Measurements from ENCODE around the gene IFI27.

The IFI27 gene

GRCh38 chr14:94113490-94113889 is 3.0 kb downstream of the IFI27 start:
- Mint-ChIP-seq H3K36me3 (ENCODE audit: low read depth) (no peaks in the 10 kb centered on the region), H3K4me3 (no peak overlapping the region), H3K4me1 (ENCODE audit: low read depth) (peaks cover 19% of the 10 kb centered on the region), H3K9me3 (no peaks in the 10 kb centered on the region), H3K27me3 (ENCODE audit: low read depth) (peaks cover 6% of the 10 kb centered on the region), H3K27ac (no peak overlapping the region)

GRCh38 chr14:94113908-94114588 is 3.5 kb downstream of the IFI27 start:
- no peaks in the 10 kb centered on the region for H3K36me3 Mint-ChIP-seq (ENCODE audit: low read depth)
- H3K4me1 Mint-ChIP-seq (ENCODE audit: low read depth), result peaks cover 19% of the 10 kb centered on the region
- no peak overlapping the region for H3K4me3 Mint-ChIP-seq
- no peak overlapping the region for H3K27ac Mint-ChIP-seq
- peaks cover 6% of the 10 kb centered on the region for H3K27me3 Mint-ChIP-seq (ENCODE audit: low read depth)
- H3K9me3 Mint-ChIP-seq, result no peaks in the 10 kb centered on the region

DNA sequence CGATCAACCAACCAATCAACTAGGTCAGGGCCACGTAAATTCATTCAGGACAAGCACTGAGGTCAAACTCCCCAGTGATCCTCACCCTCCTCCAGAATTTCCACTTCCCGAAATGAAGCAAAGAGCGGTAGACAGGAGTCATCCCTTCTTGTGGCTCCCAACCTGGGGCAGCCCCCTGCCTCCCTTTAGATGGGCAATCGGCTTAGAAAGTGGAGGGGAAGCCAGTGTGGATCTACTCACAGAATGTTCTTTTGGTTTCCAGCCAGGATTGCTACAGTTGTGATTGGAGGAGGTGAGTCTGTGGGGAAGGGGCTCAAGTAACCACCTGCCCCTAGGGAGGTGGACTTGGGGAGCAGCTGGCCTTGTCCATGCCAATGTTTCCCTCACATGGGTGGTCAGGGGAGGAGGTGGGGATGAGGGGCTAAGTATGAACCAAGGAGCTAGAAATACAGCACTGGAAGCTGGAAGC is 4.1 kb downstream of the IFI27 start:
- no peak overlapping the region for H3K27ac Mint-ChIP-seq
- no peak overlapping the region for H3K4me3 Mint-ChIP-seq
- peaks cover 19% of the 10 kb centered on the region for H3K4me1 Mint-ChIP-seq (ENCODE audit: low read depth)
- peaks cover 4% of the 10 kb centered on the region for H3K9me3 Mint-ChIP-seq
- H3K36me3 Mint-ChIP-seq (ENCODE audit: low read depth), result no peaks in the 10 kb centered on the region
- H3K27me3 Mint-ChIP-seq (ENCODE audit: low read depth), result peaks cover 6% of the 10 kb centered on the region

GRCh38 chr14:94115058-94115591 is 4.6 kb downstream of the IFI27 start:
- peaks cover 19% of the 10 kb centered on the region for H3K4me1 Mint-ChIP-seq (ENCODE audit: low read depth)
- H3K27me3 Mint-ChIP-seq (ENCODE audit: low read depth), result peaks cover 6% of the 10 kb centered on the region
- H3K4me3 Mint-ChIP-seq, result no peak overlapping the region
- H3K9me3 Mint-ChIP-seq, result peaks cover 8% of the 10 kb centered on the region
- H3K27ac Mint-ChIP-seq, result no peak overlapping the region
- H3K36me3 Mint-ChIP-seq (ENCODE audit: low read depth), result no peaks in the 10 kb centered on the region

DNA sequence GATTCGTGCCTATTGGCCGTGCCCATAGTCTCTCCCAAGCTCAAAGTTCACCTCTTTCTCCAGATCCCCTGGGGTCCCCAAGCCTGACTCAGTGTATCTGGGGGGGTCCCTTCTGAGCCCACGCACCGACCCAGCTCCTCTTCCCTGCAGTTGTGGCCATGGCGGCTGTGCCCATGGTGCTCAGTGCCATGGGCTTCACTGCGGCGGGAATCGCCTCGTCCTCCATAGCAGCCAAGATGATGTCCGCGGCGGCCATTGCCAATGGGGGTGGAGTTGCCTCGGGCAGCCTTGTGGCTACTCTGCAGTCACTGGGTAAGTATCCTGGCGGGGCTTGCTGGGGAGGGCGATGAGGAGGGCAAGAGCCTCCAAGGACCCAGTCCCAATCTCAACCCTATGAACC is 5.1 kb downstream of the IFI27 start:
- H3K4me3 Mint-ChIP-seq, result no peak overlapping the region
- H3K27me3 Mint-ChIP-seq (ENCODE audit: low read depth), result peaks cover 6% of the 10 kb centered on the region
- no peak overlapping the region for H3K27ac Mint-ChIP-seq
- H3K9me3 Mint-ChIP-seq, result peaks cover 9% of the 10 kb centered on the region
- no peaks in the 10 kb centered on the region for H3K36me3 Mint-ChIP-seq (ENCODE audit: low read depth)
- H3K4me1 Mint-ChIP-seq (ENCODE audit: low read depth), result peaks cover 17% of the 10 kb centered on the region

GRCh38 chr14:94116701-94117100 is 6.2 kb downstream of the IFI27 start:
- no peak overlapping the region for H3K4me3 Mint-ChIP-seq
- H3K27ac Mint-ChIP-seq, result no peak overlapping the region
- H3K36me3 Mint-ChIP-seq (ENCODE audit: low read depth), result no peaks in the 10 kb centered on the region
- H3K27me3 Mint-ChIP-seq (ENCODE audit: low read depth), result peaks cover 6% of the 10 kb centered on the region
- H3K4me1 Mint-ChIP-seq (ENCODE audit: low read depth), result peaks cover 17% of the 10 kb centered on the region
- peaks cover 15% of the 10 kb centered on the region for H3K9me3 Mint-ChIP-seq

DNA sequence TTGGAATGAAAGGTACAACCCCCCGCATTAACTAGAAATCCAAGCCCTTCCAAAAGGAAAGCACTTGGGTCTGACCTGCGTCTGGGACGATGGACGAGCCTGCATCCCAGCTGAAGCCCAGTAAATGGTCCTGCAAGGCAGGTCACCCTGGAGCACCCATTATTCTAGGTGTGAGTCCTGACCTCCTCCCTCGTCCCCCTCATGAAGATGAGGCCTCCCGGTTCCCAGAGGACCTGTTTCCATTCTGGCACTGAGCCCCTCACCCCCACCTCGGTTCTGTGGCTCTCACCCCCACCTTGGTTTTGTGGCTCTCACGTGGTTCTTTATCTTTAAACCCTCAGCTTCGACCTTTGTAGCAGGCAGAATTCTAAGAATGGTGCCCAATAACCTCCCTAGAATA is 7.3 kb downstream of the IFI27 start:
- no peak overlapping the region for H3K27ac Mint-ChIP-seq
- peaks cover 15% of the 10 kb centered on the region for H3K4me1 Mint-ChIP-seq (ENCODE audit: low read depth)
- H3K9me3 Mint-ChIP-seq, result peaks cover 15% of the 10 kb centered on the region
- H3K4me3 Mint-ChIP-seq, result no peak overlapping the region
- H3K36me3 Mint-ChIP-seq (ENCODE audit: low read depth), result no peaks in the 10 kb centered on the region
- peaks cover 6% of the 10 kb centered on the region for H3K27me3 Mint-ChIP-seq (ENCODE audit: low read depth)

DNA sequence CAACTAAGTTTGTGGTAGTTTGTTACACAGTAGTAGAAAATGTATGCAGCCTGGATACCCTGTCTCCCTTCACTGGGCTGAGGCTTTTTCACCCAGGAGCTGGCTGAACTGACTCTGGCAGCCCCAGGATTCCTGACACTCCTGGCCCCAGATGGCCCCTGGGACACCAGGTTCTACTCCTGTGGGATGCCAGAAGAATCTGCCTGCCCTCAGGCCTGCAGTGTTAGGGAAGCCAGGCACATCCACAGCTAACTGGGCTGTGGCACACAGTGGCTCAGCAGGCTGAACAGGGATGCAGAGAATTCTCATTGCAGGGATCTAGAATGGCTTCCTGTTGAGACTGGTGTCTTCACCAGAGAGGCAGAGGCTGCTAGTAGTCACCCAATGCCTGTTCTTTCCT is 8.5 kb downstream of the IFI27 start:
- H3K4me3 Mint-ChIP-seq, result no peak overlapping the region
- H3K9me3 Mint-ChIP-seq, result peaks cover 15% of the 10 kb centered on the region
- no peak overlapping the region for H3K27ac Mint-ChIP-seq
- no peaks in the 10 kb centered on the region for H3K36me3 Mint-ChIP-seq (ENCODE audit: low read depth)
- H3K27me3 Mint-ChIP-seq (ENCODE audit: low read depth), result peaks cover 9% of the 10 kb centered on the region
- H3K4me1 Mint-ChIP-seq (ENCODE audit: low read depth), result peaks cover 15% of the 10 kb centered on the region

DNA sequence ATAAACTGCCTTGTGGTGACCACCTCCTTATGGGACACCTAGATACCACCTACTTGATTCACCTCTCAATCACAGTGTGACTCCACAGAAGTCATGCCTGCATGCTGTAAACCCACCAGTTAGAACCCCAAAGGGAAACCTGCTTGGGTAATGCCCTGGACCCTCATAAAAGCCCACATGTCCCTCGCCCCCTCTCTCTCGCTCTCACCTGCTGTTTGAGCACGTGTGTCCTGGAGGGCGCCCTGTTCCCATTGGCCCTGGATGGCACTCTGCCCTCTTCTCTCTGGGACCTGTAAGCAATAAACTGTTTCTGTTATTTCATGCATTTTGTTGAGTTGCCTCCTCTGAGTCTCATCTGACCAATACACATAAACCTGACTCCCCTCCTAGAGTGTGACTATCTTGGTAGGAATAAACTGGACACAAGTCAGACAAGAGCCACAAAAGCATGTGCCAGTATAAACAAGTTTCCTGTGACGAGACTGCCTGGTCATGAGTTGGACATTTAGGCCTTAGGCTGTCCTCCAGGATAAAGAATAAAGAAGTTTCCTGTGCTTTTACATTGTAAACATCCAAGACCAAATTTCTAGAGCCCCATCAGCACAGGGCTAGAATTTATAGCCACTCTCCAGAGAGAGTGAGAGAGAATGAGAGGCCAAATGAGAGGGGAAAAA is 10.3 kb downstream of the IFI27 start:
- Mint-ChIP-seq H3K4me3 (no peak overlapping the region), H3K4me1 (ENCODE audit: low read depth) (peaks cover 3% of the 10 kb centered on the region), H3K27ac (no peak overlapping the region), H3K36me3 (ENCODE audit: low read depth) (no peaks in the 10 kb centered on the region), H3K9me3 (peaks cover 15% of the 10 kb centered on the region), H3K27me3 (ENCODE audit: low read depth) (peaks cover 2% of the 10 kb centered on the region)

DNA sequence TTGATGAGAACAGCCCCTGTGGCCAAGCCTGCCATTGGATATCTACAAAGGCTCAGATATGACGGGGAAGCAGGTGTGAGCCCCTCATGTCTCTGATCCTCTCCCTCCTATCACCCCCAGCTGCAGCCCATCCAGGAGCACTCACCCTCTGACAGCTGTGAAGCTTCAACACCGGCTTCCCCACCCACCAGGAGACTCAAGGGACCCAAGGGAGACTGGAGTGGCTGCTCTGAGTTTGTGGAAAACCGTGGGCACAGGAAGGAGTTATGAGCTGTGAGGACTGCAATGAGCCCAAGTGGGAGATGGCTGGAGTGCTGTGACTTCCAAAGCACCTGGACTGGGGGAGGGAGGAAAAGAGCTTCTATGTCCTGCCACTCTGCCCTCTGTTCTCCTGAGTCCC is 10.9 kb downstream of the IFI27 start:
- H3K4me3 Mint-ChIP-seq, result no peak overlapping the region
- no peak overlapping the region for H3K27ac Mint-ChIP-seq
- peaks cover 2% of the 10 kb centered on the region for H3K27me3 Mint-ChIP-seq (ENCODE audit: low read depth)
- peaks cover 15% of the 10 kb centered on the region for H3K9me3 Mint-ChIP-seq
- H3K36me3 Mint-ChIP-seq (ENCODE audit: low read depth), result peaks cover 2% of the 10 kb centered on the region
- H3K4me1 Mint-ChIP-seq (ENCODE audit: low read depth), result peaks cover 3% of the 10 kb centered on the region

- peaks cover 3% of the 10 kb centered on the region for H3K36me3 Mint-ChIP-seq (ENCODE audit: low read depth)
- peaks cover 15% of the 10 kb centered on the region for H3K9me3 Mint-ChIP-seq
- H3K27ac Mint-ChIP-seq, result no peak overlapping the region
- no peak overlapping the region for H3K4me3 Mint-ChIP-seq
- H3K27me3 Mint-ChIP-seq (ENCODE audit: low read depth), result peaks cover 2% of the 10 kb centered on the region
- peaks cover 3% of the 10 kb centered on the region for H3K4me1 Mint-ChIP-seq (ENCODE audit: low read depth)
Measured at GRCh38 chr14:94122438-94122837, 11.9 kb downstream of the IFI27 start.

- Mint-ChIP-seq H3K27ac (no peak overlapping the region), H3K4me3 (no peak overlapping the region), H3K27me3 (ENCODE audit: low read depth) (peaks cover 2% of the 10 kb centered on the region), H3K9me3 (peaks cover 15% of the 10 kb centered on the region), H3K36me3 (ENCODE audit: low read depth) (peaks cover 3% of the 10 kb centered on the region), H3K4me1 (ENCODE audit: low read depth) (no peaks in the 10 kb centered on the region)
Measured at GRCh38 chr14:94123296-94123695, 12.8 kb downstream of the IFI27 start.

DNA sequence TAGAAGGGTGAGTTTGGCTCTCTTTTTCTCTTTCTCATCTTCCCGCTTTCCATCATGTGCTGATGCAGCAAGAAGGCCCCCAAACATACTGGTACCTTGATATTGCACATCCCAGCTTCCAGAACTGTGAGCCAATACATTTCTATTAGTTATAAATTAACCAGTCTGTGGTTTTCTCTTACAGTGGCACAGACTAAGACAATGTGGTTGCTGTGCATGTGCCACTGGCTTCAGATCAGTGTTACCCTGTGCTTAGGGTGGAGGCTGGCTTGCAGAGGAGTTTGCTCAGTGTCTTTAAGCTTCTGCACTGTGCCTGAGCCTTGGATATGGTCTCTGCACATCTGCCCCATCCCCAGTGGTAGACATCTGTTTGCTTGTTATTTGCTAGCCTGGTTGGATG is 13.3 kb downstream of the IFI27 start:
- Mint-ChIP-seq H3K9me3 (peaks cover 15% of the 10 kb centered on the region), H3K4me3 (no peak overlapping the region), H3K36me3 (ENCODE audit: low read depth) (peaks cover 3% of the 10 kb centered on the region), H3K27me3 (ENCODE audit: low read depth) (peaks cover 2% of the 10 kb centered on the region), H3K27ac (no peak overlapping the region), H3K4me1 (ENCODE audit: low read depth) (peaks cover 4% of the 10 kb centered on the region)

DNA sequence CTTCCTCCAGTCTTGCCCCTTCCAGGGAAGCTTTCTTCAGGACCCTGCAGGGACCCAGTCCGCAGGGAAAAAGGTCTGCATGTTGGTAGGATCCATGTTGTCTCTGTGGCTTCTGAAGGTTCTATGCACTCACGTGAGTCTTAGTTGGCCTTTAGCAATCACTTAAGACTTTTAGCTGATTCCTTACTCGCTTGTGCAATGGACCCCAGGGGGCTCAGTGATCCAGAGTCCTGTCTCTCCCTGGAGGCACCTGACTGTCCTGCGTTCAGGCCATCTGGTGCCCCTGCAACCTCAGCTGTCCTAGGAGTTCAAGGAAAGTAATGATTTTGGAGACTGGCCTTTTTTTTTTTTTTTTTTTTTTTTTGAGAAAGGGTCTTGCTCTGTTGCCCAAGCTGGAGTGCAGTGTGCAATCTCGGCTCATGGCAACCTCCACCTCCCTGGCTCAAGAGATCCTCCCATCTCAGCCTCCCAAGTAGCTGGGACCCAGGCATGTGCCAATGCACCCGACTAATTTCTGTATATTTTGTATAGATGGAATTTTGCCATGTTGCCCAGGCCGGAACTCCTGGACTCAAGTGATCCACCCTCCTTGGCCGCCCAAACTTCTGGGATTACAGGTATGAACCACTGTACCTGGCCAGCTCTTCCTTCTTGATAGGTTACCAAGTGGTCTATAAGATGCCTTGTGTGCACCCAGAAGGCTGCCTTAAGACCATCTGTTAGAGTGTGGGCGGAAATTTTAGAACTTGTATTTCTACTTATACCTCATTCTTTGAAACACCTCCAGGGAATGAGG is 14.2 kb downstream of the IFI27 start:
- Mint-ChIP-seq H3K9me3 (peaks cover 10% of the 10 kb centered on the region), H3K4me1 (ENCODE audit: low read depth) (peaks cover 6% of the 10 kb centered on the region), H3K4me3 (no peak overlapping the region), H3K27me3 (ENCODE audit: low read depth) (peaks cover 2% of the 10 kb centered on the region), H3K36me3 (ENCODE audit: low read depth) (peaks cover 3% of the 10 kb centered on the region), H3K27ac (no peak overlapping the region)
